Tibial nerve (tissue), 3 donors: ENCODE measurements around the gene SLC25A22.

Experiments used
- CTCF ChIP-seq, 5 experiments: fragments of 200-600 bp in 3 of 5; fragments of 450-650 bp in 2 of 5; sonication (generic) in 3 of 5; IDR thresholded peaks; one replicate each; pipeline ENCODE4 v1.5.1; 2016 to 2019; ENCODE audit warnings: antibody characterized with exemption in 5 of 5, mild to moderate bottlenecking in 3 of 5, moderate library complexity in 2 of 5
- POLR2A ChIP-seq, 2 donors: fragments of 450-650 bp; IDR thresholded peaks; one replicate each; pipeline ENCODE4 v1.6.1; 2017; ENCODE audit warnings: antibody characterized with exemption in 2 of 2, mild to moderate bottlenecking in 2 of 2, moderate library complexity in 2 of 2

- TF ChIP-seq CTCF (IDR thresholded peaks at IDR 0.05) (no peak), POLR2A (IDR thresholded peaks at IDR 0.05) (no peak)
These were observed 5.6 kb downstream of the SLC25A22 start for GRCh38 chr11:792535-792821.
